Measurements from ENCODE around the gene C16orf54.

GRCh38 chr16:29694384-29695195, 51.2 kb downstream of the C16orf54 start:
- TF ChIP-seq CTCF (conservative IDR thresholded peaks at IDR 0.05) (no peak), ZFX (IDR thresholded peaks at IDR 0.05) (no peak)

Data from C4-2B (cell line).